ENCODE results near the gene CYSTM1. TPM values are rescaled to one million over a fixed set of nuclear protein-coding genes. Genes with fewer than 3 reads are reported as not detected.

CYSTM1 gene
- total RNA-seq, 2 experiments from 2014 or later = 15.8 to 18.5 TPM

GRCh38 chr5:140135127-140135526, 39.9 kb upstream of the CYSTM1 start:
- ATAC-seq (no peak), DNase-seq (no peak)
- no peak overlapping the region for H3K4me3 Mint-ChIP-seq
- POLR2A ChIA-PET = interaction anchor here (0.7 to 1.2 kb wide), 4 partner anchors 10 to 26 kb away, joined by 3 to 4 read pairs (median 3); no protein-coding TSS in a partner anchor
- no peak for TF ChIP-seq CTCF (IDR thresholded peaks at IDR 0.05)
- CTCF ChIA-PET = interaction anchor here (1.3 to 4.9 kb wide), 4 partner anchors 9 to 62 kb away, joined by 4 to 41 read pairs (median 16); no protein-coding TSS in a partner anchor
- no peaks in the 10 kb centered on the region for H3K9me3 Mint-ChIP-seq
- intact Hi-C loops (cut with micrococcal nuclease) = no loop called here
- H3K36me3 Mint-ChIP-seq (ENCODE audit: low read depth) = no peaks in the 10 kb centered on the region
- no peak overlapping the region for H3K27ac Mint-ChIP-seq
- no peaks in the 10 kb centered on the region for H3K27me3 Mint-ChIP-seq
- H3K4me1 Mint-ChIP-seq (ENCODE audit: low read depth) = peaks cover 37% of the 10 kb centered on the region

GRCh38 chr5:140136624-140137023, 38.4 kb upstream of the CYSTM1 start:
- ChIA-PET CTCF (interaction anchor here (1.1 to 3.0 kb wide), 6 partner anchors 10 to 167 kb away, joined by 3 to 16 read pairs (median 4); no protein-coding TSS in a partner anchor), POLR2A (no interaction called here)
- ATAC-seq = no peak
- H3K36me3 Mint-ChIP-seq (ENCODE audit: low read depth) = no peaks in the 10 kb centered on the region
- no peaks in the 10 kb centered on the region for H3K27me3 Mint-ChIP-seq
- no peaks in the 10 kb centered on the region for H3K9me3 Mint-ChIP-seq
- H3K4me1 Mint-ChIP-seq (ENCODE audit: low read depth) = peaks cover 23% of the 10 kb centered on the region
- DNase-seq = no peak
- TF ChIP-seq CTCF (IDR thresholded peaks at IDR 0.05) = no peak
- H3K4me3 Mint-ChIP-seq = no peak overlapping the region
- H3K27ac Mint-ChIP-seq = no peak overlapping the region
- intact Hi-C loops (cut with micrococcal nuclease) = no loop called here

- Mint-ChIP-seq H3K4me1 (ENCODE audit: low read depth) (peaks cover 10% of the 10 kb centered on the region), H3K27me3 (peaks cover 7% of the 10 kb centered on the region), H3K27ac (no peak overlapping the region), H3K4me3 (no peak overlapping the region), H3K36me3 (ENCODE audit: low read depth) (no peaks in the 10 kb centered on the region), H3K9me3 (no peaks in the 10 kb centered on the region)
- ChIA-PET POLR2A (interaction anchor here (1.6 kb wide), 1 partner anchor 26 kb away, joined by 4 read pairs; the partner anchor contains the start of gene PURA), CTCF (no interaction called here)
- TF ChIP-seq CTCF (IDR thresholded peaks at IDR 0.05) = no peak
- intact Hi-C loops (cut with micrococcal nuclease) = no loop called here
- DNase-seq (no peak), ATAC-seq (no peak)
These were observed 34.6 kb upstream of the CYSTM1 start for GRCh38 chr5:140140435-140140834.

- no peak for ATAC-seq
- ChIA-PET POLR2A (interaction anchor here (0.7 to 1.6 kb wide), 2 partner anchors 18 to 27 kb away, joined by 3 to 4 read pairs; partner anchors contain the start of gene PURA), CTCF (interaction anchor here (0.8 to 6.2 kb wide), 8 partner anchors 9 to 67 kb away, joined by 3 to 96 read pairs (median 4); partner anchors contain the start of gene PURA)
- intact Hi-C loops (cut with micrococcal nuclease) = no loop called here
- Mint-ChIP-seq H3K9me3 (no peaks in the 10 kb centered on the region), H3K27me3 (peaks cover 13% of the 10 kb centered on the region), H3K36me3 (ENCODE audit: low read depth) (no peaks in the 10 kb centered on the region), H3K4me3 (no peak overlapping the region), H3K27ac (no peak overlapping the region), H3K4me1 (ENCODE audit: low read depth) (peaks cover 13% of the 10 kb centered on the region)
- TF ChIP-seq CTCF (IDR thresholded peaks at IDR 0.05) = no peak
- no peak for DNase-seq
These were observed 33.7 kb upstream of the CYSTM1 start for GRCh38 chr5:140141241-140141640.

- Mint-ChIP-seq H3K4me1 (ENCODE audit: low read depth) (peaks cover 17% of the 10 kb centered on the region), H3K9me3 (no peaks in the 10 kb centered on the region), H3K36me3 (ENCODE audit: low read depth) (no peaks in the 10 kb centered on the region), H3K27ac (no peak overlapping the region), H3K27me3 (peaks cover 20% of the 10 kb centered on the region), H3K4me3 (no peak overlapping the region)
- intact Hi-C loops (cut with micrococcal nuclease) = no loop called here
- ChIA-PET POLR2A (interaction anchor here (0.7 to 1.6 kb wide), 2 partner anchors 10 to 28 kb away, joined by 3 to 4 read pairs; partner anchors contain the start of gene PURA), CTCF (interaction anchor here (0.9 to 6.2 kb wide), 11 partner anchors 11 to 68 kb away, joined by 3 to 96 read pairs (median 6); partner anchors contain the start of genes CYSTM1 and PURA)
- no peak for TF ChIP-seq CTCF (IDR thresholded peaks at IDR 0.05)
- no peak for DNase-seq
- ATAC-seq = no peak
These were observed 32.7 kb upstream of the CYSTM1 start for GRCh38 chr5:140142246-140142645.
